CD4-positive, alpha-beta T cell treated with Interleukin-2 at 100 ng/mL for 4 hours (primary cell): Measurements from ENCODE around the gene CFAP70.
"Not testable (repeated sequence)": the region's sequence is repeated elsewhere in the genome, so short reads cannot be mapped to it uniquely, and the experiment has no call there.

ENCODE experiments used
- DNase-seq: peaks from one replicate; pipeline ENCODE4 v3.0.0-alpha.2; 2020; ENCODE audit warnings: low spot score

The CFAP70 gene

GRCh38 chr10:73339436-73339835 lies 19.2 kb downstream of the CFAP70 start:
- no peak for DNase-seq

- no peak for DNase-seq
Measured at GRCh38 chr10:73338801-73339368, 19.8 kb downstream of the CFAP70 start.

GRCh38 chr10:73333202-73333601 lies 25.5 kb downstream of the CFAP70 start:
- no peak for DNase-seq

- DNase-seq: no peak
Measured at GRCh38 chr10:73332379-73332778, 26.3 kb downstream of the CFAP70 start.

GRCh38 chr10:73328523-73328922 lies 30.1 kb downstream of the CFAP70 start:
- DNase-seq: not testable (repeated sequence)

GRCh38 chr10:73325290-73325689 lies 33.4 kb downstream of the CFAP70 start:
- DNase-seq: not testable (repeated sequence)

GRCh38 chr10:73323582-73323981 lies 35.1 kb downstream of the CFAP70 start:
- DNase-seq: not testable (repeated sequence)

- no peak for DNase-seq
Measured at GRCh38 chr10:73310475-73310874, 48.2 kb downstream of the CFAP70 start.

GRCh38 chr10:73307203-73307800 lies 51.4 kb downstream of the CFAP70 start:
- DNase-seq: no peak

GRCh38 chr10:73306171-73306708 lies 52.4 kb downstream of the CFAP70 start:
- DNase-seq: no peak

- DNase-seq: no peak
Measured at GRCh38 chr10:73296946-73297345, 61.7 kb downstream of the CFAP70 start.

- no peak for DNase-seq
Measured at GRCh38 chr10:73293461-73293860, 65.2 kb downstream of the CFAP70 start.

GRCh38 chr10:73289958-73290357 lies 68.7 kb downstream of the CFAP70 start:
- no peak for DNase-seq

GRCh38 chr10:73287441-73287840 lies 71.2 kb downstream of the CFAP70 start:
- no peak for DNase-seq

- no peak for DNase-seq
Measured at GRCh38 chr10:73281097-73281496, 77.6 kb downstream of the CFAP70 start.

- no peak for DNase-seq
Measured at GRCh38 chr10:73264423-73264822, 94.2 kb downstream of the CFAP70 start.

- peak; percentile 19 for DNase-seq
Measured at GRCh38 chr10:73263693-73264347, 94.8 kb downstream of the CFAP70 start.

- no peak for DNase-seq
Measured at GRCh38 chr10:73262880-73263555, 95.6 kb downstream of the CFAP70 start.

GRCh38 chr10:73262105-73262730 lies 96.4 kb downstream of the CFAP70 start:
- no peak for DNase-seq

GRCh38 chr10:73261362-73261995 lies 97.2 kb downstream of the CFAP70 start:
- DNase-seq: no peak

GRCh38 chr10:73258612-73259011 lies 100.1 kb downstream of the CFAP70 start:
- DNase-seq: not testable (repeated sequence)

GRCh38 chr10:73253225-73253555 lies 105.5 kb downstream of the CFAP70 start:
- DNase-seq: no peak
